ENCODE measurements around the gene ADCY1. TPM values are rescaled to one million over a fixed set of nuclear protein-coding genes. Genes with fewer than 3 reads are reported as not detected.

Gene ADCY1
- total RNA-seq, 1 experiment from 2014 or later, result 3.1 TPM

DNA sequence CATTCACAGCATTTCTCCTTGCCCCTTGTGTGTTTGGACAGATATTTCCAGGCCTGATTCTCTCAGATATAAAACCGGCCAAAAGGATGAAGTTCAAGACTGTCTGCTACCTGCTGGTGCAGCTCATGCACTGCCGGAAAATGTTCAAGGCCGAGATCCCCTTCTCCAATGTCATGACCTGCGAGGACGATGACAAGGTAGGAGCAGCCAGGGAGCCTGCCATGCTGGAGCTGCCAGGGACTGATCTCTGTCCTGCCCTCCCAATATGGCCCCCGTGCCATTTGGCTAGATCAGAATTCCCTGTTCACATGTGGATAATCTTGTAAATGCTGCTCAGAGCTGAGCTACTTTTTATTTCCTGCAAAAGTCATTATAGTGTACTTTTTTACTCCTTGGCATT, 87.8 kb downstream of the ADCY1 start:
- H3K36me3 ChIP-seq (ENCODE audit: low read depth, low read length), result no peaks in the 10 kb centered on the region
- CTCF ChIA-PET, result interaction anchor here (0.6 kb wide), 1 partner anchor 189 kb away, joined by 7 read pairs; no protein-coding TSS in a partner anchor
- no peaks in the 10 kb centered on the region for H4K20me1 ChIP-seq (ENCODE audit: low read length)
- no peaks in the 10 kb centered on the region for H3K4me1 ChIP-seq (ENCODE audit: insufficient read depth, low read length)
- no peaks in the 10 kb centered on the region for H3K27me3 ChIP-seq (ENCODE audit: low read length)
- no peaks in the 10 kb centered on the region for H3K9me3 ChIP-seq (ENCODE audit: low read length)
- H3K27ac ChIP-seq (ENCODE audit: low read length), result no peak overlapping the region
- no peak overlapping the region for H3K4me3 ChIP-seq (ENCODE audit: low read length)
- no peaks in the 10 kb centered on the region for H3F3A ChIP-seq (ENCODE audit: low read length, unreplicated experiment)
- no TSS peak for BruUV-seq (replicated peaks)
- TF ChIP-seq, protein P1, sequence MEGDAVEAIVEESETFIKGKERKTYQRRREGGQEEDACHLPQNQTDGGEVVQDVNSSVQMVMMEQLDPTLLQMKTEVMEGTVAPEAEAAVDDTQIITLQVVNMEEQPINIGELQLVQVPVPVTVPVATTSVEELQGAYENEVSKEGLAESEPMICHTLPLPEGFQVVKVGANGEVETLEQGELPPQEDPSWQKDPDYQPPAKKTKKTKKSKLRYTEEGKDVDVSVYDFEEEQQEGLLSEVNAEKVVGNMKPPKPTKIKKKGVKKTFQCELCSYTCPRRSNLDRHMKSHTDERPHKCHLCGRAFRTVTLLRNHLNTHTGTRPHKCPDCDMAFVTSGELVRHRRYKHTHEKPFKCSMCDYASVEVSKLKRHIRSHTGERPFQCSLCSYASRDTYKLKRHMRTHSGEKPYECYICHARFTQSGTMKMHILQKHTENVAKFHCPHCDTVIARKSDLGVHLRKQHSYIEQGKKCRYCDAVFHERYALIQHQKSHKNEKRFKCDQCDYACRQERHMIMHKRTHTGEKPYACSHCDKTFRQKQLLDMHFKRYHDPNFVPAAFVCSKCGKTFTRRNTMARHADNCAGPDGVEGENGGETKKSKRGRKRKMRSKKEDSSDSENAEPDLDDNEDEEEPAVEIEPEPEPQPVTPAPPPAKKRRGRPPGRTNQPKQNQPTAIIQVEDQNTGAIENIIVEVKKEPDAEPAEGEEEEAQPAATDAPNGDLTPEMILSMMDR (conservative IDR thresholded peaks at IDR 0.05; ENCODE audit: low read depth, low read length), result no peak
- TF ChIP-seq EZH2phosphoT487 (IDR thresholded peaks at IDR 0.05; ENCODE audit: borderline replicate concordance, low read length), result no peak
- no peak for TF ChIP-seq EZH2 (IDR thresholded peaks at IDR 0.05; ENCODE audit: low read length, unreplicated experiment)
- H3K9ac ChIP-seq (ENCODE audit: low read length), result no peak overlapping the region
- no peak for ATAC-seq
- POLR2A ChIA-PET (ENCODE audit: unreplicated experiment), result no interaction called here
- no peak for DNase-seq
- H3K79me2 ChIP-seq (ENCODE audit: low read length), result no peaks in the 10 kb centered on the region
- no peaks in the 10 kb centered on the region for H3K9me2 ChIP-seq (replicated peaks; ENCODE audit: low read length)
- intact Hi-C loops (cut with micrococcal nuclease), result loop anchor here (5.0 kb wide), 1 partner anchor 510 kb away; no protein-coding TSS in a partner anchor
- no peak overlapping the region for H3K4me2 ChIP-seq (ENCODE audit: low read length)
- H2AFZ ChIP-seq (ENCODE audit: low read length), result no peak overlapping the region

DNA sequence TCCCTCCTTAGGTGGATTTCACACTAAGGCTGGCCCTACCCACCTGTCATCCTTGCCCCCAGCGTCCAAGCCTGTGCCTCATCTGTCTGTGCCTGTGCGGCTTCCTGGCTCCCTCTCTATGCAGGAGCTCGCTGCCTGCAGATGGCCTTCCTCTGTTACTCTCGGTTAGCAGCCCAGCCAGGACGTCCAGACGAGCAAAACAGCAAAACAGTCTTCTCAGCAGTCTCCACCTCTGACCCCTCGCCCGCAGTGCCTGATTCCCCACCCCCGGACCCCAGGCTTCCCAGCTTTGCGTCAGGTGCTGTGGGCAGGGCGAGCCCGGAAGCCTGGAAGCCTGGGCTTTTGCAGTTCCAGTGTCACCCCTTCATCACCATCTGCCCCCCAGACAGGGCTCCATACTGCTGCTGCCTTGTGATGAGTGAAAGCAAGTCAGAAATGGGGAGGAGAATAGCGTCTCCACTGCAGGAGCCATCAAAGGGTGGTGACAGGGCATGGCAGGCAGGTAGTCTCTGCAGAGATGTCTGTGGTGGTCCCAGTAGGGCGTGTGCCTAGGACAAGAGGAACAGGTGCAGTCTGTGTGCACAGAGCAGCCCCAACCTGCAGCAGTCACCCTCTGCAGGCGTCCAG, 88.5 kb downstream of the ADCY1 start:
- H3K27ac ChIP-seq (ENCODE audit: low read length), result no peak overlapping the region
- H3K4me1 ChIP-seq (ENCODE audit: insufficient read depth, low read length), result no peaks in the 10 kb centered on the region
- DNase-seq (no peak), ATAC-seq (no peak)
- H3K27me3 ChIP-seq (ENCODE audit: low read length), result no peaks in the 10 kb centered on the region
- H4K20me1 ChIP-seq (ENCODE audit: low read length), result no peaks in the 10 kb centered on the region
- H3K79me2 ChIP-seq (ENCODE audit: low read length), result no peaks in the 10 kb centered on the region
- H3K4me2 ChIP-seq (ENCODE audit: low read length), result no peak overlapping the region
- POLR2A ChIA-PET (ENCODE audit: unreplicated experiment), result no interaction called here
- H2AFZ ChIP-seq (ENCODE audit: low read length), result no peak overlapping the region
- BruUV-seq (replicated peaks), result no TSS peak
- CTCF ChIA-PET, result interaction anchor here (0.5 kb wide), 1 partner anchor 10 kb away, joined by 3 read pairs; no protein-coding TSS in a partner anchor
- TF ChIP-seq EZH2 (IDR thresholded peaks at IDR 0.05; ENCODE audit: low read length, unreplicated experiment), result no peak
- TF ChIP-seq, protein P1 (conservative IDR thresholded peaks at IDR 0.05; ENCODE audit: low read depth, low read length), result no peak
- TF ChIP-seq EZH2phosphoT487 (IDR thresholded peaks at IDR 0.05; ENCODE audit: borderline replicate concordance, low read length), result no peak
- H3K4me3 ChIP-seq (ENCODE audit: low read length), result no peak overlapping the region
- H3K9ac ChIP-seq (ENCODE audit: low read length), result no peak overlapping the region
- intact Hi-C loops (cut with micrococcal nuclease), result loop anchor here (1.0 to 5.0 kb wide), 2 partner anchors 192 to 510 kb away; no protein-coding TSS in a partner anchor
- no peaks in the 10 kb centered on the region for H3K9me3 ChIP-seq (ENCODE audit: low read length)
- no peaks in the 10 kb centered on the region for H3K36me3 ChIP-seq (ENCODE audit: low read depth, low read length)
- H3F3A ChIP-seq (ENCODE audit: low read length, unreplicated experiment), result no peaks in the 10 kb centered on the region
- H3K9me2 ChIP-seq (replicated peaks; ENCODE audit: low read length), result no peaks in the 10 kb centered on the region

All from PC-3 (cell line).